Activated CD4-positive, alpha-beta T cell treated with anti-CD3 and anti-CD28 coated beads for 36 hours (primary cell): ENCODE results near the gene CTTNBP2NL. TPM values are rescaled to one million over a fixed set of nuclear protein-coding genes. Genes with fewer than 3 reads are reported as not detected.
A peak's percentile ranks its signal among the peaks of the same experiment; 100 is the strongest.

ENCODE experiments used
- ATAC-seq: fragments of 200-7000 bp; cut with Tn5 transposase; one replicate; pipeline ENCODE4 v1.10.0; 2021; ENCODE audit warnings: mild to moderate bottlenecking, moderate library complexity
- CTCF ChIA-PET: fragments of 350-600 bp; sonication (Branson Sonifier 250); formaldehyde crosslinking; loops from one replicate; lab custom pipeline; 2021; ENCODE audit warnings: antibody characterized with exemption; lab: Charles Lee
- POLR2A ChIA-PET: fragments of 350-600 bp; sonication (Branson Sonifier 250); formaldehyde crosslinking; loops from one replicate; lab custom pipeline; 2021; ENCODE audit warnings: antibody characterized with exemption, inconsistent platforms; lab: Charles Lee
- DNase-seq: peaks from one replicate; pipeline ENCODE4 v3.0.0-alpha.2; 2020
- H3K27ac Mint-ChIP-seq: one replicate; pipeline ENCODE4 v1.8.0; 2021; ENCODE audit warnings: mixed read lengths
- H3K27me3 Mint-ChIP-seq: one replicate; pipeline ENCODE4 v1.8.0; 2021; ENCODE audit warnings: mixed read lengths
- H3K36me3 Mint-ChIP-seq: one replicate; pipeline ENCODE4 v1.8.0; 2021; ENCODE audit warnings: low read depth, mixed read lengths
- H3K4me1 Mint-ChIP-seq: one replicate; pipeline ENCODE4 v1.8.0; 2021; ENCODE audit warnings: mixed read lengths
- H3K4me3 Mint-ChIP-seq: one replicate; pipeline ENCODE4 v1.8.0; 2021; ENCODE audit warnings: mild to moderate bottlenecking, moderate library complexity, mixed read lengths
- H3K9me3 Mint-ChIP-seq: one replicate; pipeline ENCODE4 v1.8.0; 2021; ENCODE audit warnings: low read depth, mixed read lengths
- intact Hi-C, 2 experiments: fragments of 100-400 bp; cut with DNase I in 1 of 2; cut with micrococcal nuclease in 1 of 2; formaldehyde crosslinking; loops; one replicate each; pipeline versions ENCODE4 v1.14.2 to v1.15.1; 2022 to 2024; cut with DNase I, micrococcal nuclease
- microRNA-seq: library from miRNA; unstranded; fragments of <30 nt; microRNA quantifications from one replicate; pipeline ENCODE4 v1.2.0, GENCODE V29; 2021; ENCODE audit warnings: borderline replicate concordance
- total RNA-seq, 2 experiments: library from RNA; stranded (reverse); gene quantifications; one replicate each; pipeline ENCODE4 v1.2.3, GENCODE V29; 2021

Gene CTTNBP2NL
- total RNA-seq, 2 experiments from 2014 or later = 2.9 to 3.3 TPM

- no peak overlapping the region for H3K27ac Mint-ChIP-seq
- H3K27me3 Mint-ChIP-seq = peaks cover 37% of the 10 kb centered on the region
- ChIA-PET POLR2A (no interaction called here), CTCF (no interaction called here)
- H3K4me3 Mint-ChIP-seq = peak overlapping the region; percentile 63
- no peak for ATAC-seq
- peaks cover 2% of the 10 kb centered on the region for H3K4me1 Mint-ChIP-seq
- no peak for DNase-seq
- no peaks in the 10 kb centered on the region for H3K9me3 Mint-ChIP-seq
- intact Hi-C loops = no loop called here
- H3K36me3 Mint-ChIP-seq = no peaks in the 10 kb centered on the region
Observed at GRCh38 chr1:112507336-112507735, 111.3 kb downstream of the CTTNBP2NL start.

- ChIA-PET POLR2A (no interaction called here), CTCF (interaction anchor here (0.6 to 1.0 kb wide), 4 partner anchors 106 to 207 kb away, joined by 3 to 4 read pairs (median 3); partner anchors contain the start of gene PPM1J)
- no peaks in the 10 kb centered on the region for H3K9me3 Mint-ChIP-seq
- H3K27me3 Mint-ChIP-seq = peaks cover 32% of the 10 kb centered on the region
- no peak overlapping the region for H3K27ac Mint-ChIP-seq
- no peaks in the 10 kb centered on the region for H3K4me1 Mint-ChIP-seq
- H3K36me3 Mint-ChIP-seq = no peaks in the 10 kb centered on the region
- DNase-seq (peak; percentile 35), ATAC-seq (peak; percentile 20)
- intact Hi-C loops = no loop called here
- peak overlapping the region; percentile 63 for H3K4me3 Mint-ChIP-seq
Observed at GRCh38 chr1:112507921-112508277, 111.9 kb downstream of the CTTNBP2NL start.

DNA sequence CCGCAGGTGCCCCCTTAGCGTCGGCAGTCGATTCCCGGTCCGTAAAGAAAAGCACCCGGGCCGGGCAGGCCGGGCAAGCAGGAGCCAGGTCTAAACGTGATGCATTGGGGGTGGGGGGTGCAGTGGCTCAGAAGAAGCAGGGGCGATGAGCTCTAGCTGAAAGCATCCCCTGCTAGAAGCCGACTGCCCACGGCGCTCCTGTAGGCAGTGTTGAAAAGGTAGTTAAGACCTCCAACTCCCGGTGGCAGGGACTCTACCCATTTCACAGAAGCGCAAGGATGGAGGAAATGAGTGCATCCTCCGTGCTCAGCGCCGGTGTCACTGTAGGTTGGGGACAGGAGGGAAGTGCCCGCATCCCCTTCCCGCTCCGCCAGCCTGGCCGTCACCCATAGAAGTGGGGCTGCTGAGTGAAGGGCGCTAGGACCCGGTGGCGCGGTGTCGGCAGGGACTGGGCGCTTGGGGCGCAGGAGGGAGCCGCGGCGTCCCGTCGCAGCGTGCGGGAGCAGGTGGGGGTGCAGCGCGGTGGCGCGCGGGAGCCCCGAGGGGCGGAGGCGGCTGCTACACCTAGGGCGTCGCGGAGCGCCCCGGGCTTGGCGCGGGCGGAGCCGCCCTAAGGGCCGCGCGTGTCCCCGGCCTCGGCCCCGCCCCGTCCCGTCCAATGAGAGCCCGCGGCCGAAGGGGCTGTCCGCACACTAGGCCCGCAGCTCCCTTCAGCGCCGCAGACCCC lies 112.4 kb downstream of the CTTNBP2NL start, which contains the start of gene WNT2B:
Gene WNT2B (plus strand): TSS at position 688 of the 727 bp plus-strand sequence. CDS start 298 bp downstream, outside the sequence.
- Mint-ChIP-seq H3K27me3 (peaks cover 26% of the 10 kb centered on the region), H3K27ac (no peak within 1 kb of the TSS), H3K4me1 (no peaks in the 10 kb centered on the region), H3K36me3 (no peaks in the 10 kb centered on the region), H3K4me3 (peak within 1 kb of the TSS; percentile 63), H3K9me3 (no peaks in the 10 kb centered on the region)
- DNase-seq (peak; percentile 75), ATAC-seq (peak; percentile 87)
- intact Hi-C loops = no loop called here
- ChIA-PET POLR2A (no interaction called here), CTCF (interaction anchor here (0.6 to 1.0 kb wide), 5 partner anchors 105 to 206 kb away, joined by 3 to 4 read pairs (median 3); partner anchors contain the start of gene PPM1J)

GRCh38 chr1:112509005-112509659 lies 113.1 kb downstream of the CTTNBP2NL start:
- POLR2A ChIA-PET = interaction anchor here (0.5 kb wide), 1 partner anchor 174 kb away, joined by 4 read pairs; no protein-coding TSS in a partner anchor
- Mint-ChIP-seq H3K4me3 (no peak overlapping the region), H3K36me3 (no peaks in the 10 kb centered on the region), H3K27me3 (peaks cover 22% of the 10 kb centered on the region), H3K27ac (no peak overlapping the region), H3K4me1 (no peaks in the 10 kb centered on the region), H3K9me3 (no peaks in the 10 kb centered on the region)
- CTCF ChIA-PET = interaction anchor here (0.6 to 0.8 kb wide), 2 partner anchors 195 to 206 kb away, joined by 3 to 4 read pairs; partner anchors contain the start of gene PPM1J
- ATAC-seq (peak; percentile 38), DNase-seq (peak; percentile 26)
- intact Hi-C loops = no loop called here

- no peak overlapping the region for H3K4me3 Mint-ChIP-seq
- ChIA-PET POLR2A (interaction anchor here (0.5 kb wide), 1 partner anchor 173 kb away, joined by 4 read pairs; no protein-coding TSS in a partner anchor), CTCF (interaction anchor here (0.6 kb wide), 1 partner anchor 425 kb away, joined by 5 read pairs; no protein-coding TSS in a partner anchor)
- H3K27me3 Mint-ChIP-seq = peaks cover 19% of the 10 kb centered on the region
- ATAC-seq (no peak), DNase-seq (no peak)
- H3K27ac Mint-ChIP-seq = no peak overlapping the region
- no peaks in the 10 kb centered on the region for H3K4me1 Mint-ChIP-seq
- no peaks in the 10 kb centered on the region for H3K9me3 Mint-ChIP-seq
- intact Hi-C loops = no loop called here
- no peaks in the 10 kb centered on the region for H3K36me3 Mint-ChIP-seq
Observed at GRCh38 chr1:112509660-112510178, 113.7 kb downstream of the CTTNBP2NL start.

DNA sequence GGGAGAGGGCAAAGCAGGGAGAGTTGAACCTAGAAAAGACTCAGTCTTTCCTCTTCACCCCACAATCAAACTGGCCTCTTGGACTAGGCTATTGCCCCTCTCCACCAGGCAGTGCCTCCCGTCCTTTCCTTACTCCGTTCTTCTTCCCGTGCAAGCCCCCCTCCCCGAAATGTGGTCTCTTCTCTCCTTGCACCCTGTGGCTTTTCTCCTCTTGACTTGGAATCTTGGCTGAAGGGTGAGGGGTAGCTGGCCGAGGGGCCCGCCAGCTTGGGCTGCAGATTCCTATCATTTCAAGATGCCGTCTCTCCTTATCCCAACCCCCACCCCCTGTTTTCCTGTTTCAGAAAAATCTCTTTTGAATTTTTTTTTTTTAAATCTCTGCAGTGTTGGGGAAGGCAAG lies 114.3 kb downstream of the CTTNBP2NL start:
- DNase-seq (no peak), ATAC-seq (no peak)
- Mint-ChIP-seq H3K9me3 (no peaks in the 10 kb centered on the region), H3K4me3 (no peak overlapping the region), H3K4me1 (no peaks in the 10 kb centered on the region), H3K27ac (no peak overlapping the region), H3K36me3 (no peaks in the 10 kb centered on the region), H3K27me3 (peaks cover 16% of the 10 kb centered on the region)
- ChIA-PET POLR2A (no interaction called here), CTCF (interaction anchor here (0.6 kb wide), 1 partner anchor 424 kb away, joined by 5 read pairs; no protein-coding TSS in a partner anchor)
- intact Hi-C loops = no loop called here

Small RNA genes lying within 50 kb of the gene (microRNA-seq; reads per million reads assigned to microRNA genes)
- gene MIR4256 = not detected

Other genes with a start within 250 kb of the CTTNBP2NL start
- under 1 TPM; 0.11 to 0.12 TPM for gene WNT2B, start 112.8 kb downstream of the CTTNBP2NL start, total RNA-seq
- 10 to 100 TPM; 10.0 to 10.6 TPM for gene ST7L, start 222.9 kb downstream of the CTTNBP2NL start, total RNA-seq
- gene CAPZA1, start 223.6 kb downstream of the CTTNBP2NL start, total RNA-seq = 100 to 1,000 TPM; 251 to 302 TPM